SK-N-SH treated with all-trans-retinoic acid at 6 μM for 48 hours (cell line): ENCODE measurements around the gene MAML3.

Experiments
- ARNTL ChIP-seq: fragments of 450-650 bp; formaldehyde crosslinking; IDR thresholded peaks from 2 replicates; pipeline ENCODE4 v1.5.0; 2020; ENCODE audit warnings: low read depth, mild to moderate bottlenecking, moderate library complexity, borderline replicate concordance
- BACH2 ChIP-seq: fragments of 250-450 bp; sonication (Bioruptor Pico); IDR thresholded peaks from 2 replicates; pipeline ENCODE4 v1.9.0; 2021; ENCODE audit warnings: mild to moderate bottlenecking, borderline replicate concordance
- ESRRG ChIP-seq: fragments of 250-450 bp; sonication (Bioruptor Pico); IDR thresholded peaks from 2 replicates; pipeline ENCODE4 v1.6.1; 2021; ENCODE audit warnings: mild to moderate bottlenecking
- SNAI2 ChIP-seq: fragments of 250-450 bp; sonication (Bioruptor Pico); IDR thresholded peaks from 2 replicates; pipeline ENCODE4 v1.5.0; 2020; ENCODE audit warnings: mild to moderate bottlenecking, moderate library complexity
- TF ChIP-seq, protein P1 (sequence below): fragments of 250-450 bp; sonication (Bioruptor Pico); IDR thresholded peaks from 2 replicates; pipeline ENCODE4 v1.8.0; 2020; ENCODE audit warnings: mild to moderate bottlenecking, moderate library complexity, borderline replicate concordance
- TF ChIP-seq, protein P2 (sequence below): fragments of 250-450 bp; sonication (Bioruptor Pico); IDR thresholded peaks from 2 replicates; pipeline ENCODE4 v1.5.0; 2020; ENCODE audit warnings: mild to moderate bottlenecking, moderate library complexity

DNA sequence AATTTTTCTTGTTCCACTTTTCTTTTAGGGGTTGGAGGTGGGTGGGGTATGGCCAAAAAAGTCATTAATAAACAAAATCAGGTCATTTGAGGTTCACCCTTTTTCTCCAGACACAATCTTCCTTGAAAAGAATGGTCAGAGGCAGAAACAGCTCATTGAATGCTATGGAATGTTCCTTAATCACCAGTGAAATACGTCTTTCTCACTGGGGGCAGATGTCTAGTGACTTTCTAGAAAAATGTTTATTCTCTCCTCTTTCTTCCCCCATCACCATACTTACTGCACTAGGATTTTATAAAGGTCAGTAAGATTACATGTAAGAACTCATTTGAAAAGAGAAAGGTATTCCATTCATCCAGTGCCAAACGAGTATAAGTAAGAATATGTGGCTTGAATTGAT is 443.9 kb downstream of the MAML3 start:
- TF ChIP-seq, protein P1, sequence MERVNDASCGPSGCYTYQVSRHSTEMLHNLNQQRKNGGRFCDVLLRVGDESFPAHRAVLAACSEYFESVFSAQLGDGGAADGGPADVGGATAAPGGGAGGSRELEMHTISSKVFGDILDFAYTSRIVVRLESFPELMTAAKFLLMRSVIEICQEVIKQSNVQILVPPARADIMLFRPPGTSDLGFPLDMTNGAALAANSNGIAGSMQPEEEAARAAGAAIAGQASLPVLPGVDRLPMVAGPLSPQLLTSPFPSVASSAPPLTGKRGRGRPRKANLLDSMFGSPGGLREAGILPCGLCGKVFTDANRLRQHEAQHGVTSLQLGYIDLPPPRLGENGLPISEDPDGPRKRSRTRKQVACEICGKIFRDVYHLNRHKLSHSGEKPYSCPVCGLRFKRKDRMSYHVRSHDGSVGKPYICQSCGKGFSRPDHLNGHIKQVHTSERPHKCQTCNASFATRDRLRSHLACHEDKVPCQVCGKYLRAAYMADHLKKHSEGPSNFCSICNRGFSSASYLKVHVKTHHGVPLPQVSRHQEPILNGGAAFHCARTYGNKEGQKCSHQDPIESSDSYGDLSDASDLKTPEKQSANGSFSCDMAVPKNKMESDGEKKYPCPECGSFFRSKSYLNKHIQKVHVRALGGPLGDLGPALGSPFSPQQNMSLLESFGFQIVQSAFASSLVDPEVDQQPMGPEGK (CRISPR knock-in tag): no peak
- TF ChIP-seq SNAI2 (CRISPR knock-in tag) (no peak), BACH2 (CRISPR knock-in tag) (no peak), ESRRG (no peak), ARNTL (no peak)
- TF ChIP-seq, protein P2, sequence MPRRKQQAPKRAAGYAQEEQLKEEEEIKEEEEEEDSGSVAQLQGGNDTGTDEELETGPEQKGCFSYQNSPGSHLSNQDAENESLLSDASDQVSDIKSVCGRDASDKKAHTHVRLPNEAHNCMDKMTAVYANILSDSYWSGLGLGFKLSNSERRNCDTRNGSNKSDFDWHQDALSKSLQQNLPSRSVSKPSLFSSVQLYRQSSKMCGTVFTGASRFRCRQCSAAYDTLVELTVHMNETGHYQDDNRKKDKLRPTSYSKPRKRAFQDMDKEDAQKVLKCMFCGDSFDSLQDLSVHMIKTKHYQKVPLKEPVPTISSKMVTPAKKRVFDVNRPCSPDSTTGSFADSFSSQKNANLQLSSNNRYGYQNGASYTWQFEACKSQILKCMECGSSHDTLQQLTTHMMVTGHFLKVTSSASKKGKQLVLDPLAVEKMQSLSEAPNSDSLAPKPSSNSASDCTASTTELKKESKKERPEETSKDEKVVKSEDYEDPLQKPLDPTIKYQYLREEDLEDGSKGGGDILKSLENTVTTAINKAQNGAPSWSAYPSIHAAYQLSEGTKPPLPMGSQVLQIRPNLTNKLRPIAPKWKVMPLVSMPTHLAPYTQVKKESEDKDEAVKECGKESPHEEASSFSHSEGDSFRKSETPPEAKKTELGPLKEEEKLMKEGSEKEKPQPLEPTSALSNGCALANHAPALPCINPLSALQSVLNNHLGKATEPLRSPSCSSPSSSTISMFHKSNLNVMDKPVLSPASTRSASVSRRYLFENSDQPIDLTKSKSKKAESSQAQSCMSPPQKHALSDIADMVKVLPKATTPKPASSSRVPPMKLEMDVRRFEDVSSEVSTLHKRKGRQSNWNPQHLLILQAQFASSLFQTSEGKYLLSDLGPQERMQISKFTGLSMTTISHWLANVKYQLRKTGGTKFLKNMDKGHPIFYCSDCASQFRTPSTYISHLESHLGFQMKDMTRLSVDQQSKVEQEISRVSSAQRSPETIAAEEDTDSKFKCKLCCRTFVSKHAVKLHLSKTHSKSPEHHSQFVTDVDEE (CRISPR knock-in tag): no peak
